ENCODE data around the gene NET1. TPM values are rescaled to one million over a fixed set of nuclear protein-coding genes. Genes with fewer than 3 reads are reported as not detected.

NET1 gene
- total RNA-seq, 3 donors from 2014 or later: 213 to 399 (median 359) TPM

DNA sequence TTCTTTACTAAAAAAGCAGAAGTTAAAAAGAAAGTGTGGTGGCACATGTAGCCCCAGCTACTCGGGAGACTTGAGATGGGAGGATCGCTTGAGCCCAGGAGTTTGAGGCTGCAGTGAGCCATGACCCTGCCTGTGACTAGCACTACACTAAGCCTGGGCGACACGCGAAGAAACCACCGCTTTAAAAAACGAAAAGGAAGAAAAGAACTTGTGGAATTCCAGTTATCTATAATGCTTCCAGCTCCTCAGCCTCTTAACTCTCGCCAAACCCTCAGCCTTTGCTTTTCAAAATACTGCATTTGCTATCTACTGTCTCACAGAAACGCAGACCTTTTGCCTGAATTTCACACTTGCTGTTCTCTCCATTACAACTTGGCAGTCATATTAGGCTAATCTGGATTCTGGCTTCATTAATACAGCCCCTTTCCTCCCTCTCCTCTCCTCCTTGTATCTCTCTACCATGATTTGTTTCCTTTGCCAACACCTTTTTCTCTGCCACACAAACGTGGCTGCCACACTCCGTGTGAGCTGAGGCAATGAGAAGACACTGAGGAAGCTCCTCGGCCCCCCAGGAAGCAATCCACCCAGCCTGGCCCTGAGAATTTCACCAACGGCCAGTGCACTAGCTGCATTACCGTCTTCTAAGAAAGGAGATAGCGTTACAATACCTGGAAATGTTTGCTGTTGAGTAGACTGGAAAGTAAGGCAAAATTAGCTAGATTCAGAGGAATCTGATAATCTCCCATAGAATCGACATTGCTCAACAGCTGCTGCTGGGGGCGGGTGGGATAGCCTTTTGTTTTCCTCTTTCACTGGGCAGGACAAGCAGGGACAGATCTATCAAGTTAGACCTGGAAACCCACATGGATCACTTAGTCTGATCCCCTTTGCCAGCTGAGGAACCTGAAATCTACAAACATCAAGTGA lies 49.8 kb downstream of the NET1 start:
- peaks cover 2% of the 10 kb centered on the region for H3K36me3 ChIP-seq (ENCODE audit: low read depth)
- peaks cover 24% of the 10 kb centered on the region for H3K4me1 ChIP-seq (ENCODE audit: low read depth)
- no peak overlapping the region for H3K4me3 ChIP-seq
- H3K9me3 ChIP-seq: no peaks in the 10 kb centered on the region
- intact Hi-C loops (cut with DNase I, micrococcal nuclease): no loop called here
- ATAC-seq: no peak
- DNase-seq: no peak
- TF ChIP-seq, protein P1, sequence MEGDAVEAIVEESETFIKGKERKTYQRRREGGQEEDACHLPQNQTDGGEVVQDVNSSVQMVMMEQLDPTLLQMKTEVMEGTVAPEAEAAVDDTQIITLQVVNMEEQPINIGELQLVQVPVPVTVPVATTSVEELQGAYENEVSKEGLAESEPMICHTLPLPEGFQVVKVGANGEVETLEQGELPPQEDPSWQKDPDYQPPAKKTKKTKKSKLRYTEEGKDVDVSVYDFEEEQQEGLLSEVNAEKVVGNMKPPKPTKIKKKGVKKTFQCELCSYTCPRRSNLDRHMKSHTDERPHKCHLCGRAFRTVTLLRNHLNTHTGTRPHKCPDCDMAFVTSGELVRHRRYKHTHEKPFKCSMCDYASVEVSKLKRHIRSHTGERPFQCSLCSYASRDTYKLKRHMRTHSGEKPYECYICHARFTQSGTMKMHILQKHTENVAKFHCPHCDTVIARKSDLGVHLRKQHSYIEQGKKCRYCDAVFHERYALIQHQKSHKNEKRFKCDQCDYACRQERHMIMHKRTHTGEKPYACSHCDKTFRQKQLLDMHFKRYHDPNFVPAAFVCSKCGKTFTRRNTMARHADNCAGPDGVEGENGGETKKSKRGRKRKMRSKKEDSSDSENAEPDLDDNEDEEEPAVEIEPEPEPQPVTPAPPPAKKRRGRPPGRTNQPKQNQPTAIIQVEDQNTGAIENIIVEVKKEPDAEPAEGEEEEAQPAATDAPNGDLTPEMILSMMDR (IDR thresholded peaks at IDR 0.05): no peak

DNA sequence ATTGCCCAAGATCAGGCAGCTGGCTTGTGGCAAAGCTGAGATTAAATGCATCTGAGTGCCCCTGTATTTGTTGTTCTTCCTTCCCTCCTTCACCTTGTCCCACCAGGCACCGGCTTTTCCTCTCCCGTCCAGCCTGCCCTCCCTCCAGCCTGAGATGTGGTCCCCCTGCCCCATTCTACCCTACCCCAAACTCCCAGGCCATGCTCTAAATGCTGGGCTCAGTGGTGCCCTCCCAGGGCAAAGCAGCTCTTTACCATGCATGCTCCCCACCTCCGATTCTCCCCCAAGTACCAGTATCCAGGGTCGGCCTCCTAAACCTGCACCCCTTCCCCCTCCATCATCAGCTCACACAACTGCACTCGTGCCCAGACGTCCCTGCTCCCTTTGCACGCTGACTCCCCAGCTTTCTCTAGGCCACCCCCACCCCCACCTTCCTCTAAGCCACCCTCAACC lies 50.5 kb downstream of the NET1 start:
- H3K9me3 ChIP-seq: no peaks in the 10 kb centered on the region
- TF ChIP-seq, protein P1 (IDR thresholded peaks at IDR 0.05): no peak
- peaks cover 31% of the 10 kb centered on the region for H3K4me1 ChIP-seq (ENCODE audit: low read depth)
- ATAC-seq (no peak), DNase-seq (no peak)
- no peaks in the 10 kb centered on the region for H3K36me3 ChIP-seq (ENCODE audit: low read depth)
- no peak overlapping the region for H3K4me3 ChIP-seq
- intact Hi-C loops (cut with DNase I, micrococcal nuclease): no loop called here

DNA sequence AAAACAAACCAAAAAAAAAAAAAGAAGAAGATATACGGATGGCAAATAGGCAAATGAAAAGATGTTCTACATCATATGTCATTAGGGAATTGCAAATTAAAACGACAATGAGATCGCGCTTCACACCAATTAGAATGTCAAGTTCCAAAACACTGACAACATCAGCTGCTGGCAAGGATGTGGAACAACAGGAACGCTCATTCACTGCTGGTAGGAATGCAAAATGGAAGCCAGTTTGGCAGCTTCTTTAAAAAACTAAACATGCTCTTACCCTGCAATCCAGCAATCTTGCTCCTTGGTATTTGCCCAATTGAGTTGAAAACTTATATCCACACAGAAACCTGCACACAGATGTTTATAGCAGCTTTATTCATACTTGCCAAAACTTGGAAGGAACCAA lies 52.2 kb downstream of the NET1 start:
- H3K36me3 ChIP-seq (ENCODE audit: low read depth): no peaks in the 10 kb centered on the region
- peaks cover 2% of the 10 kb centered on the region for H3K9me3 ChIP-seq
- TF ChIP-seq, protein P1 (IDR thresholded peaks at IDR 0.05): no peak
- no peak for ATAC-seq
- intact Hi-C loops (cut with DNase I, micrococcal nuclease): no loop called here
- H3K4me3 ChIP-seq: no peak overlapping the region
- DNase-seq: no peak
- H3K4me1 ChIP-seq (ENCODE audit: low read depth): peaks cover 37% of the 10 kb centered on the region

DNA sequence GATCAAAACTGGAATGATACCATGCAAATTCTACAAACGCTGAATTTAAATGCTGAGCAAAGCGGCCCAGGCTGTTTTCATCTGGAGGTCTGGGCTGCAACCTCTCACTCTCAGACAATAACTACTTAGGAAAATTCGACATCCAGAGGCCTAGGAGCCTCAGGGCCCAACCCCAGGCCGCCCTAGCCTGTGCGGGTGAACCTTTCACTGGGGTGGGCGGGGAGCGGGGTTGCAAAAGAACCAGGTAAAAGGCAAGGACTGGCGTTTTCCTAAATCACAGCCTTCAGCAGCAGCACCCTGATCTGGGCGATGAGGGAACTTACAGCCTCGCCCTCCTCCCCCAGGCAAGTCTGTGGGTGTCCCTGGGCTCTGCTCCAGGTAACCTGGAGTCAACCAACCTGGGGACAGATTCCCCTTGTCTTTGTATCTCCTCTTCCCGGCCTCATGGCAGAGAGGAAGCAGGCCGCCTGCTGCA lies 53.7 kb downstream of the NET1 start:
- Histone ChIP-seq H3K4me1 (ENCODE audit: low read depth) (peaks cover 37% of the 10 kb centered on the region), H3K4me3 (no peak overlapping the region), H3K9me3 (peaks cover 2% of the 10 kb centered on the region), H3K36me3 (ENCODE audit: low read depth) (no peaks in the 10 kb centered on the region)
- ATAC-seq (peak; percentile 37), DNase-seq (peak in 2 of 3 donors; percentile 39 to 61)
- intact Hi-C loops (cut with DNase I, micrococcal nuclease): no loop called here
- TF ChIP-seq, protein P1 (IDR thresholded peaks at IDR 0.05): no peak

DNA sequence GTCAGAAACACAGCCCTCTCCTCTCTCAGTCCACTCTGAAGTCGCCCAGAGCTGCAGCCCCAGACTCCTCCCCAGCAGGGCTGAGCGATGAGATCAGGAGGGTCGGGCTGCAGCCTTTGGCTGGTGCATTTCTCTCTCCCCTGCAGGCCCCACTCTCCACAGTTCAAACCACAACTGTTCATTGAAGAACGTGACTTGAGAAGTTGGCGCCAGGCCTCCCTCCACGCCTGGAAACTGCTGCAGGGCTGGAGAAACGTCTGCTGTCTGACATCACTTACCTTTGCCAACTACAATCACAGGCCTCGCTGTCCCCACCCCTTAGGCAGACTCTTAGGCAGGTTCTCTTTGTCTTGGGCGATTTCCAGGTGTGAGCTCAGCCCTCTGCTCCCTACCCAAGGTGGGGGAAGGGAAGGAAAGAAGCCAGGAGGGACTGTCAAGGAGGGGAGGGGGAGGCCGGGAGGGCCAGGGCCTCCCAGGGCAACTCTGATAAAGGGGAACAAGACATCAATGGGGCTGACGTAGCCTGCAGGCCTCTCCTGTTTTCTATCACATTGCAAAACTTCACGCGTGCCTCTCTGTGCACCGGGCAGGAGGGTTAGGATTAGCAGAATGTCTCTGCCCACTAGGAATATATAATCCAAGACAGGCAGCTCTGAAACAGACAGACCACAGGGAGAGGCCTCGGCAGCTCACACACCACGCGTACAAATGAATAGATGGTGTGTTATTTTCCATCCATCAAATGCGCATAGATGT lies 54.3 kb downstream of the NET1 start:
- H3K9me3 ChIP-seq: peaks cover 2% of the 10 kb centered on the region
- DNase-seq (peak; percentile 81 to 85 (median 81)), ATAC-seq (peak; percentile 89)
- peaks cover 37% of the 10 kb centered on the region for H3K4me1 ChIP-seq (ENCODE audit: low read depth)
- no peak overlapping the region for H3K4me3 ChIP-seq
- TF ChIP-seq, protein P1 (IDR thresholded peaks at IDR 0.05): no peak
- H3K36me3 ChIP-seq (ENCODE audit: low read depth): no peaks in the 10 kb centered on the region
- intact Hi-C loops (cut with DNase I, micrococcal nuclease): no loop called here
